ENCODE data around the gene ULK4.

DNA sequence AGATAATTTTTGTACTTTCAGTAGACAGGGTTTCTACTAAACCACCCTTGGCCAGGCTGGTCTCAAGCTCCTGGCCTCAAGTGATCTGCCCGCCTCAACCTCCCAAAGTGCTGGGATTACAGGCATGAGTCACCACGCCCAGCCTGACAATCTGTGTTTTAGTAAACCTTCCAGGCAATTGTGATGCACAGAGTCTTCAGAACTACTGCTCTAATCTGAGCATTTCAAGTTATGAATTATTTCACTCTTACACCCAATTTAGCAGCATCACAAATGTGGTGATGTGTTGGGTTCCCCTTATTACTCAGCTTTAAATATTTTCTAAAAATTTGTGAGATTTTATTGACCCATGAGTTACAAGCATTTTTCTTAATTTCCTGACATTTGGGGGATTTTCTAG is 94.4 kb downstream of the ULK4 start:
- TF ChIP-seq, protein P1, sequence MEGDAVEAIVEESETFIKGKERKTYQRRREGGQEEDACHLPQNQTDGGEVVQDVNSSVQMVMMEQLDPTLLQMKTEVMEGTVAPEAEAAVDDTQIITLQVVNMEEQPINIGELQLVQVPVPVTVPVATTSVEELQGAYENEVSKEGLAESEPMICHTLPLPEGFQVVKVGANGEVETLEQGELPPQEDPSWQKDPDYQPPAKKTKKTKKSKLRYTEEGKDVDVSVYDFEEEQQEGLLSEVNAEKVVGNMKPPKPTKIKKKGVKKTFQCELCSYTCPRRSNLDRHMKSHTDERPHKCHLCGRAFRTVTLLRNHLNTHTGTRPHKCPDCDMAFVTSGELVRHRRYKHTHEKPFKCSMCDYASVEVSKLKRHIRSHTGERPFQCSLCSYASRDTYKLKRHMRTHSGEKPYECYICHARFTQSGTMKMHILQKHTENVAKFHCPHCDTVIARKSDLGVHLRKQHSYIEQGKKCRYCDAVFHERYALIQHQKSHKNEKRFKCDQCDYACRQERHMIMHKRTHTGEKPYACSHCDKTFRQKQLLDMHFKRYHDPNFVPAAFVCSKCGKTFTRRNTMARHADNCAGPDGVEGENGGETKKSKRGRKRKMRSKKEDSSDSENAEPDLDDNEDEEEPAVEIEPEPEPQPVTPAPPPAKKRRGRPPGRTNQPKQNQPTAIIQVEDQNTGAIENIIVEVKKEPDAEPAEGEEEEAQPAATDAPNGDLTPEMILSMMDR (conservative IDR thresholded peaks at IDR 0.05; ENCODE audit: low read depth, low read length) = no peak
- no peak for TF ChIP-seq FOS (IDR thresholded peaks at IDR 0.05; ENCODE audit: low read depth, low read length)
- no peak for TF ChIP-seq RAD21 (IDR thresholded peaks at IDR 0.05; ENCODE audit: low read length)
- no peak for TF ChIP-seq CEBPB (IDR thresholded peaks at IDR 0.05; ENCODE audit: low read depth, low read length)
